ENCODE results near the gene CXADR.

Gene CXADR

GRCh38 chr21:17542371-17543011, 29.6 kb downstream of the CXADR start:
- no peak for DNase-seq

- no peak for DNase-seq
Observed at GRCh38 chr21:17545007-17545406, 32.2 kb downstream of the CXADR start.

GRCh38 chr21:17548262-17548661, 35.4 kb downstream of the CXADR start:
- no peak for DNase-seq

GRCh38 chr21:17550671-17551308, 37.9 kb downstream of the CXADR start:
- DNase-seq = no peak

- no peak for DNase-seq
Observed at GRCh38 chr21:17552410-17552809, 39.6 kb downstream of the CXADR start.

- DNase-seq = no peak
Observed at GRCh38 chr21:17554120-17554519, 41.3 kb downstream of the CXADR start.

GRCh38 chr21:17554679-17555465, 42.0 kb downstream of the CXADR start:
- no peak for DNase-seq

GRCh38 chr21:17560377-17561025, 47.7 kb downstream of the CXADR start:
- no peak for DNase-seq

GRCh38 chr21:17570786-17571185, 57.9 kb downstream of the CXADR start:
- no peak for DNase-seq

- DNase-seq = no peak
Observed at GRCh38 chr21:17572431-17572830, 59.6 kb downstream of the CXADR start.

GRCh38 chr21:17575076-17575475, 62.2 kb downstream of the CXADR start:
- no peak for DNase-seq

- no peak for DNase-seq
Observed at GRCh38 chr21:17576080-17576835, 63.4 kb downstream of the CXADR start.

- no peak for DNase-seq
Observed at GRCh38 chr21:17577701-17578100, 64.9 kb downstream of the CXADR start.

GRCh38 chr21:17578162-17578561, 65.3 kb downstream of the CXADR start:
- no peak for DNase-seq

GRCh38 chr21:17578876-17579275, 66.0 kb downstream of the CXADR start:
- no peak for DNase-seq

GRCh38 chr21:17580319-17580718, 67.5 kb downstream of the CXADR start:
- no peak for DNase-seq

GRCh38 chr21:17583898-17584297, 71.1 kb downstream of the CXADR start:
- DNase-seq = no peak

GRCh38 chr21:17585875-17586450, 73.1 kb downstream of the CXADR start:
- DNase-seq = no peak

- no peak for DNase-seq
Observed at GRCh38 chr21:17590430-17590829, 77.6 kb downstream of the CXADR start.

- no peak for DNase-seq
Observed at GRCh38 chr21:17597680-17598079, 84.8 kb downstream of the CXADR start.

GRCh38 chr21:17598437-17598836, 85.6 kb downstream of the CXADR start:
- no peak for DNase-seq

- no peak for DNase-seq
Observed at GRCh38 chr21:17602874-17603273, 90.0 kb downstream of the CXADR start.
